Muscle of arm (tissue), 12 donors: ENCODE results near the gene PAM. TPM values are rescaled to one million over a fixed set of nuclear protein-coding genes. Genes with fewer than 3 reads are reported as not detected.

ENCODE experiments used
- DNase-seq: peaks from one replicate; pipeline ENCODE4 v3.0.0-alpha.2; 2013
- polyA plus RNA-seq, 12 donors: library from polyadenylated mRNA; unstranded; fragments of 120-200 nt; gene quantifications; one replicate each; pipeline ENCODE4 v1.2.1, GENCODE V29; 2013; ENCODE audit not compliant: insufficient read length in 12 of 12

The PAM gene
- polyA plus RNA-seq, 12 donors: 84.0 to 163 (median 131) TPM; not detected in 1

DNA sequence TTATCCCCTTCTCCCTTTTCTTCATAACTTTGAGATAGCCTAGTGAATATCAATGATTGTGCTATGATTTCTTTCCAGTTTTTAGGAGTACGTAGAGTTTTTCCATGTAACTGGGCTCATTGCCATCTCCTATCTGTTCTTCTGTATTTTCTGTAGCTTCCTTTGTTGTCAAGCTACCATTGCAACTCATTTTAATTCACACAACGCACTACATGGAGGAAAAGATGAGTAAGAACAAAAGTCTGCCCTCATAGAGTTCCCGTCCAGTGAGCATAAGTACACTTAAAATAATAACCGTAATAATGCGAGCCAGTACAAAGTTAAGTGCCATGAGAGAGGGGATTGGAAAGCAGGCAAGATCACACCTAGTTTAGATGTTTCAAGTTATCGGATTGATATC lies 177.7 kb downstream of the PAM start:
- no peak for DNase-seq

DNA sequence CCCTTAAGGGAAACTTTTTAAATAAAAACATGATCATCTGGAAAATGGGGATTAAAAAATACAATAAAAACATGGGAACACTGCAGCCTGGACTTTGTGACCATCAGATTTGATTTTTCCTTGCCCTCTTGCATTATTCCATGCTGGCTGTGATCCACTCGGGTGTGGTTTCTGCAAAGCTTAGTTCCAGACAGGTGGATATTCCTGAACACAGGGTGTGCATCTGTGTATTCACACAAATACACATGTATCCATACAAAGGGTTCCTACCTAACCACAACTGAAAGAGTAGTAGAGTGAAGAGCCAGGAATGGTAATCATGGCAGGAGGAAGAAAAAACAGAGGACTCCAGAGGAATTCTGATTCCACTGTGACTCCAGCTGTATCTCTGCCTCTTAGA lies 178.2 kb downstream of the PAM start:
- DNase-seq: no peak

DNA sequence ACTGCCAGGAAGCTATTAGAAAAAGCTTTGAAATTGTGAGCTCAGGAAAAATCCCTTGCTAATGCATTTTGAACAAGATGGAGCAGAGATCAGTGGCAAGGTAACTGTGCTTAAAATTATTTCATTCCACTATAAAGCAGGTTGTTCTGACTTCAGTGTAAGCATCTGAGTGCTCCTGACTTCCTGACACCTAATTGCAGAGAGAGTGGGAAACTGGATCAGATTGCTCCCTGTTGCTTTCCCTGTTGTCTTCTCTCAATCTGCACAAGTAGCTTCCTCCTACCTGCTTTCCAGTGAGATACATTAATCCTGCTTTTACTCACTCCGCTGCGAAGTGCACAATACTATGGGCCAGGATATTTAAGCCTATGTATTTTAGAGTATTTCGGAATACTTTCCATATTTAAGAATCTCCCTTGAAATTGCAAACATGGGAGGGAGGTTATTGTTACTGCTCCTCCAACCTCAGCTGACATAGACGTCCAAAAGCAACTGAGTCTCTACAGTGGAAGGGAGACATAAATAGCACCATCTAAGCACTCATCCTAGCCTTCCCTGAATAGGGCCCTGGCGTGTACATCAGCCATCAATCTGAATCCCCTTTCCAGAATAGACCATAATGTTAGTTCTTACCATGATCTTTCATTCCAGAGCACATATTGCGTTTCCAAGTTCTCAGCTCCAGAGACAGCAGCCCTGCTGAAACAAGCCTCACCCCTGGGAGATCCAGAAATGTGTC lies 178.8 kb downstream of the PAM start:
- no peak for DNase-seq

DNA sequence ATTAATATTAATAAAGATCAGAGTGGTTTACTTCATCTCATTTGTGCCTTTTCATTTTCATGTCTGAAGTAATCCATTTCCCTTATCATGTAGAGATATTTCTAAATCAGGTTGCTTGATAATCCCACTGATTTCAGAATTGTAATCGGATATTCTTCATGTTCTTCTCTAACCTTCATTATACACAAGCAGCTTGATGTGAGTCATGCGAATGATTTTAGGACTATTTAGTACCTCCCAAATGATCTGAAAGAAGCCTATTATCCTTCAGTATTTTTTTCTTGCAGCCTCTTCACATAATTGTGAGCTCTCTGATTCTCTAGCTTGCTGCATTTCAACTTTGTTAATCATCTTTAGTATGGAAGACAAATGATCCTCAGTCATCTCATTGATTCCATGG lies 182.8 kb downstream of the PAM start:
- DNase-seq: no peak

DNA sequence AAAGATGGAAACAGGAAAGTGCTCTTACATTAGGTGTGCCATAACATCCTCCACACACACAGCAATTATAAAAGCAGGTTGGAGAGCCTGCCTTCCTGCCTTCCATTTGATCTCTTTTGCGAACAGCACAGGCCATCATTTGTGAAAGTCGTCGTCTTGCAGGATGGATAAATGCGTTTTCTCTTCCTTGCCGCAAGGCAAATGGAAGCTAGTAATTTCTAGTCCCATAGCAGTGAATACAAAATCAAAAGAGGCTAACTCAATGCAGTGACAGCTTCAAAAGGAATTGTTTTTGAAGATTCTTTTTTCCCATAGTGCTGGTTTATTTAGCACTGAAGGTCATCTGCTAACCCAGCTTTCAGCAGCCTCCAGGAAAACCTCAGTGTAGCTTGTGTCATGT lies 186.0 kb downstream of the PAM start:
- DNase-seq: no peak

DNA sequence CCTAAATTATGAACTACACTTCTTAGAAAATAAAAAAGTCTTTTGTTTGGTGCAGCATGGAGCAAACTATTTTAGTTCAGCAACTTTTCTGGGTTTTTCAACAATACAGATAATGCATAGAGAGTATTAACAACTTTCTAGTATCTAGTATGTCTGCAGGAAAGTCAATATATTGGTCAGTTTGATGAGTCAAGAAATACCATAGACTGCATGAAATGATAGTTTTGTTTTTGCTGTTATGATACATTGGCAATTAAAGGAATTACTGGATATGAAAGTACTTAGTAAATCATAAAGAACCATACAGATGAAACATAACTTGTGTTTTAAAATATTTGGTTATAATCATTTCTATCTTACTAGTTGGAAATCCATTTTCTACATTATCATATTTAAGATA lies 191.3 kb downstream of the PAM start:
- DNase-seq: no peak

DNA sequence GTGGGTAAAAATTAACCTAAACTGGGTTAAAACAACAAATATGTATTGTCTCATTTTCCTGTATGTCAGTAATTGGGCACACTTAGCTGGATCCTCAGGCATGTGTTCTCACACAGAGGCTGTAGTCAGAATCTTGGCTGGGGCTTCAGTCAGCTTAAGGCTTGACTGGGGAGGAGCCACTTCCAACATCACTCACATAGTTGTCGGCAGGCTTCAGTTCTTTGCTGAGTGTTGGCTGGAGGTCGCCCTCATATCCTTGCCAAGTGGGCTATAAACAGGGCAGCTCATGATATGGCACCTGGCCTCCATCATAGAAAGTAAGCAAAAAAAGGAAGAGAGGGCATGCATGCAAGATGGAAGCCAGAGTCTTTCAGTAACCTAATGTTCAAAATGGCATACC lies 191.9 kb downstream of the PAM start:
- DNase-seq: no peak

DNA sequence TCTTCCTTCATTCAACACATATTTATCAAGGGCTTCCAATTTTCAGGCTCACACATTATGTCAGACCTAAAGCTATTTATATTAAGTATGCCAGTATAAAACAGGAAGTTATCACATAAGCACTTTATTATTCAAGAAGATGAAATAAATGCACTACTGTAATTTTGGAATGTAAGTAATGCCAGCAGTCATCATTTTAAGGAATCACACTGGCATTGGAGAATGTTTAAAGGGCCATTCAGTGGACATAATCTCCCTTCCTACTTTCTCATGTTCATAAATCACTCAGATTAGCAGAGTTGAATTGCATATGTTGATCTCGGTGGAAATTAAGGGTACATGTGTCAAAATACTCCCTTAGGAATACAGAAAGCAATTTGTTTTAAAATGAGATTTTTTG lies 200.4 kb downstream of the PAM start:
- DNase-seq: no peak

DNA sequence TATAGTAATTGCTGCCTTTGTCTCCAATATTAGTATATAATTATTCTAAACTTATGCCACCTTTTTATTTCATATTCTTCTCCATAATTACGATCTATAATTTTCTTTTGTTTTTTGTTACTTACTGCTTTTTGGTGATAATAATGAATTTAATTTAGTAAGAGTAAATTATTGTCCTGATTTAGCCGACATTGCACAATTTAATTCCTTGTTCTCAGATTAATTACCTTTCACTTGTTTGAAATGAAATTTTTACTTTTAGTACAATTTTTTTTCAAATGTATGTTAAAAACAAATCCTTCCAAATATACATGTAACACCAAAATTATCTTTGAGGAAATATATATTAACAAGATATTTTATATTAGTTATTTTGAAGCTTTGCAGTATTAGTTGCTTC lies 201.5 kb downstream of the PAM start:
- no peak for DNase-seq

DNA sequence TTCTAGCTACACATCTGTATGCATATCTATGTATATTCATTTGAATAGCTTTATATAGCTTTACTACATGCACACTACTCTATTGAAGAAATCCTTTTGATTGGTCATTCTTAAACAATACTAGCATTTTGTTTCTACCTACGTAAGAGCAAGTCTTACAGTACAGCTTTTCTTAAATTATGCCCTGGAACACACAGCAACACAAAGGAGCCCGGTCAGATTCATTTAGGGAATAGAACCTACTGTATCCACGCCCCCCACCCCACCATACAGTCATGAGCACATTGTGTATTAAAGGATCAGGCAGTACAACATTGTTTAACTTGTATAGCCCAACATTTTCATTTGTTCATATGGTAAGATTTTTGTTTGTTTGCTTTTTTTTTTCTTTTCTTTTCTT lies 202.0 kb downstream of the PAM start:
- DNase-seq: no peak

DNA sequence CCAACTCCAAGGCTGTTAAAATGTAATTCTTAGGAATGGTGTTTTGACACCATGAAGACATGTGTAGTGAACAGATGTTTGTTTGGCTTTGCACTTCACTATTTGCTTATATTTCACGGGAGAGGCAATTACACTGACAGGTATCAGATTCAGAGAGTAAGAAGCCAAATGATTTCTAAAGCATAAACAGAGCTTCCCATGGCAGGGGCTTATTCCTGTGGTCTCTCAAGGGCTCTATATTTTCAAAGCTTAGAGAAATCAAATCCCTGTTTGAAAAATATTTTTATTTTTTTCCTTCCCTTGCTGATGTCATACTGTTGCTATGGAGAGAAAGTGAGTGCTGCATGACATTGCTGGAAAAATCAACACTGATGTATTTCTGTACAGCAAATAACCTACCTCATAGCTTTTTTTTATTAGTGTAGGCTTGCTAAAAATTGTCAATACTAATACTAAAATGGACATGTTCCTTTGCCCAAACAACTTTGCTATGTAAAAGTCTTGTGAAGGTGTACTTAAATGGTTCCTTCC lies 203.4 kb downstream of the PAM start:
- DNase-seq: no peak

DNA sequence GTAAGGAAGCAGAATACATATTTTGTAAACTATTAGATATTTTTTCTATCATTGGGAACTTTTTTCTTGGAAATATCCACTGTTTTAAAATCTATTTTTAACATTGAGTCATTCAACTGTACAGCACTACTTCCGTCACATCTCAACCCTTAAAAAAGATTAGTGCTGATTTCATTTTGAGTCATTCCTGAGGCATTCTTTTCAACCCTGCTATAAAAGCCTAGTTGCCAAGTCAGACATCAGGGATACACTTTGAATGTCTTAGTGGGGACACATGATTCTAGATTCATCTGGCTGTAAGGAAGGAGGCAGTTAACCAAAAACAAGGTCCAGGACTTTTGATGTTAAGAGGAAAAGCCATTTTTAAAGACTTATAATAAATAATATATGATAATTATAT lies 203.9 kb downstream of the PAM start:
- DNase-seq: no peak

DNA sequence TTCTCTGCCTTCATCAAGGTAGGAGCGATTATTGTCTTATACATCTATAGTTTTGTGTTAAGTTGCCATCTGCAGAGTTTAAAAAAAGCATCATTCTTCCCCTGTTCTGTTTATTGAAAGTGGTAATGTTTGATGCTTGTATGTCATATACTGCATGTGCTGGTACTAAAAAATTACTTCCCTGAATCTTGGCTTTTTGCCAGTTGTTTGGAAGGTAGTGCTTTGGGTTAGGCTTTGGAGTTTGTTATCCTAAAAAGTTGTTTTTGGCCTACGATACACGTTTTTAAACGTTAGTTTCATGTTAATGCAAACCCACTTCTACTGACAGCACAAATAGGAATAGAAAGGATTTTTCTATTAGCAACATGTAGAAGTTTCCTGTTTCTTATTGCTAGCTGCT lies 206.6 kb downstream of the PAM start:
- no peak for DNase-seq

DNA sequence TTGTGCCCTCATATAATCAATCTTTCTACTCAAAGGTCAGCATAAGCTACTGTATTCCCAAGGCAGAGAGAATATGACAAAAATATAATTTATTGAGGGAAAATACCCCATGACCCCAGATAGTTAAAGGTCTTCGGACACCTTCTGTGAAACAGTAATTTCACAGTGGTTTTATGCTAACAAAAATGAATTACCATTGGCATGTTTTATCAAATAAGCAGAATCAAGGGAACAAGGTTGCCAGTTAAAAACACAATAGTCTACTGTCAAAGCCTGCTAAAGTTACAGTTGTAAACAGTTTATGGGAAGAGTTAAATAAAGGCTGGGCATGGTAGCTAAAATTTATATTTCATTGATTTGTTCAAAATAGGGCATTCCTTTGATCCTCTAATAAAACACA lies 210.5 kb downstream of the PAM start:
- DNase-seq: no peak

DNA sequence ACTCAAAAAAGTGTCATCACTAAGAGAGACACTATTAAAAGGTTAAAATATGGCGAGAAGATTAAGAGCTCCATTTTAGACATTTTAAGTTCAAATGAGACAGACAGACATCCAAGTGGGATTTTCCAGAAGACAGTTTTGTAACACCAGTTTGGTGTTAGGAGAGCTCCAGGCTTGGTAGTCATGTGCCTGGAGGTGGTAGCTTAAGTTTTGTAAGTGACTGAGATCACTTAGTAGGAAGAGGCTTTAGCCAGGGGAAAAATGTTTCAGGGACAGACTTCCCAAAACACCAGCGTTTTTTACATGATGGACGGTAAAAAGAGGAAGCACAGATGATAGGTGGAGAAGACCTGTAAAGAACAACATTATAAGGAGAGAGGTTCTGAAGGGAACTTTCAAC lies 214.5 kb downstream of the PAM start:
- no peak for DNase-seq

DNA sequence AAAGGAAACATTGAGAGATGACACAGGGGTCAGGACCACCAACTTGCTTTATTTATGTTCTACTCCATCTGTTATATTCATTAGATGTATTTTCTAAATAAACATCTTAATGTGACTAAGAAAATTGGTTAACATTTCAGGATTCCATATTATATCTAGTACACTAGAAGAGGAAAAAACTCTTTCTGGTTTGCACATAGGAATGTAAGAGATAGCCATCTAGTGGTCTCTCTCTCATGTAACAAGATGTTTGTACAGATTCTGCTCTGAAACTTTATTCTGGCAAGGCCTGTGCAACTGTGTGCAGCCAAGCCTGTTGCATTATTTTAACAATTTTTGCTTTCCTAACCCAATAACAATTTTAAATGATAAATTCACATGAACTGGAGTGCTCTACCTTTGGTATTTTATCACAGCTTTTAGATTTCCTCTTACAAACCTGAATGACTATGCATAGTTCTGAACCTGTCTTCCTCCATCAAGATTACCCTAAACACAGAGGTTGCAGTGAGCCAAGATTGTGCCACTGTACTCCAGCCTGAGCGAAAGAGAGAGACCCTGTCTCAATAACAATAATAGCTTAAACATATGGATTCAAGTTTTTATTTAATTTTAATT lies 216.7 kb downstream of the PAM start:
- peak; percentile 38 for DNase-seq

DNA sequence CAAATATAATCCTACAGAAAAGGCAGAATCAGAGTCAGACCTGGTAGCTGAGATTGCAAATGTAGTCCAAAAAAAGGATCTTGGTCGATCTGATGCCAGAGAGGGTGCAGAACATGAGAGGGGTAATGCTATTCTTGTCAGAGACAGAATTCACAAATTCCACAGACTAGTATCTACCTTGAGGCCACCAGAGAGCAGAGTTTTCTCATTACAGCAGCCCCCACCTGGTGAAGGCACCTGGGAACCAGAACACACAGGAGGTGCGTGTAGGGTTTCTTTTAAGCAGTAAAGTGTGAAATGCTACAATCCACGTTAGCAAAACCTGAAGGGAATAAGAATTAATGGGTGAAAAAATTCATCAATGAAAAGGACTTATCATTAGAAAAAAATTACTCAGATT lies 219.1 kb downstream of the PAM start:
- DNase-seq: no peak

DNA sequence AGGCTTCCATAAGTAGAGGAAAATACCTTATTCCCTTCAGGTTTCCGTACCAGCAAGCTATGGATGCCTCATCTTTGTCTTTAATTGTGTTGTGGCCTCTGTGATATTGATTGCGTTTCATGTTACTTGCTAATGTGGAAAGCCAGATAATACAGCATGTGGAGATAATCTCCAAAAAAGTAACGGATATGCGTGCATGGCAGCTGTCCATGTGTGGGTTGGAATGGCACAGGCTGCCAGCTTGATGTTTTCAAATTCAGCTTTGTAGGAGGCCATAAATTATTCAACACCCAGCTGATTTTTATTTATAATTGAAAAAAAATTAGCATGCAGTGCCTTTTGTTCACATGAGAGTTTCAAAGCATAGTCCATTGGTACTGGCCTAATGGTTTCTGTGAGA lies 219.9 kb downstream of the PAM start:
- DNase-seq: no peak

DNA sequence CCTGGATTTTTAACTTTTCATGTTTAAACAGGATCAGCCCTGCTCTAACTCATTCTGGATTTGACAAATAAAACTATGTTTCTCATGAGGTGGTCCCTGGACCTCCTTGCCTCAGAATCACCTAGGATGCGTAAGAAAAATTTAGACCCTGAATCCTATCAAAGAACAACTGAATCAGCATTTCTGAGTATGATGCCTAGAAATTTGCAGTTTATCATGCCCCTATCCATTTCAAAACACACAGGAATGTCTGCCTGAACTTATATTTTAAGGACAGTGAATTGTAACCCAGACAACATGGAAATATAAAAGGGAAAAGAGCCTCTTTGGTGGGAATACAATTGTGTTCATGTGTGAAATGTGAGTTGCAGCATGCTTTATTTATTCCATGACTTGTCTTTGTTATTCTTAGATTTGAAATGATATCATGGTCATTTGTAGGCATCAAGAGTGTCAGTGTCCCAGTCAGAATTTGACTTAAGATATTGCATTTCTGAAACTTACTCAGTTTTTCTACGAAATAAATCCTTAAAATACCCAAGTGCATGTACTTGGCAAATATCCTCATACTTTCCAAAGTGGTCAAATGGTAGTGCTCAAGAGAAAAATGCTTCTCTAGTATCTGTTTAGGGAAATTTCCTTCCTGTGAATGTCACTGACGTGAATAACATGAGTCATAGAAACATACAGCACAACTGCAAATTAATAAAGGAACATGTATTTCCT lies 220.5 kb downstream of the PAM start:
- DNase-seq: no peak

DNA sequence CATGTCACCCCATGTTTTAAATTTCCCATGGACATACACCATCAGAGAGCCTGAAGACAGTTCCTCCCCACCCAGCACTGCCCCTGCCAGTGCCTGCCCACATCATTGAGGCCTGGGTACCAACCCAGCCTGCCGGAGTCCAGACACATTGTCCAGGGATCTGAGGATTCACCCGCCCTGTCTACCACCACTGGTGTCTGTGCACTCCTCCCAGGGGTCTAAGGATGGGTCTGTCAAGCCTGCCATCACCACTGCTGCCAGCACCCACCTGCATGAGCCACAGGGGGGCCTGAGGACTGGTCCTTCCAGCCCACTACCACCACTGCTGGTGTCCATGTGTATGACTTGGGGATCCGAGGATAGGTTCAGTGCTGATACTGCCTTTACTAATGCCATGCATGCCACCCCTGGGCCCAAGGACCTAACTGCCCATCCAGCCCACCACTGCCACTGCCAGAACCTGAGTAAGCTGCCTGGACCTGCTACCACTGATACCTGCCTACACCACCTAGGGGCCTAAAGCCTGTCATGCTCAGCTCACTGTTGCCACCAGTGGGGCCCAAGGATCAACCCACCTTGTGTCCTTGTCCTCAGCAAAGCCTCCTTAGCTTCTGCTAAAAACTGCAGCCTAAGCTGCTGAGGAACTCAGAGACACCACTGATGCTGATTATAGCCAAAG lies 227.0 kb downstream of the PAM start:
- DNase-seq: no peak

DNA sequence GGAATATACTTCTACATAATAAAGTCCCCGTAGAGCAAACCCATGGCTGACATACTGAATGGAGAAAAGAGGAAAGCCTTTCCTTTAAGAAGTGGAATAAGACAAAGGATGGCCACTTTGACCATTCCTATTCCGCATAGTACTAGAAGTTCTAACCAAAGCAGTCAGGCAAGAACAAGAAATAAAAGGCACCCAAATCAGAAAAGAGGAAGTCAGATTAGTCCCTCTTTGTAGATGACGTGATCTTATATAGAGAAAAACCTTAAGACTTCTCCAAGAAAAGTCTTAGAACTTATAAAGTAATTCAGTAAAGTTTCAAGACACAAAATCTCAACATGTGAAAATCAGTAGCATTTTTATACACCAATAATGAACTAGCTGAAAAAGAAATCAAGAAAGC lies 231.0 kb downstream of the PAM start:
- no peak for DNase-seq

DNA sequence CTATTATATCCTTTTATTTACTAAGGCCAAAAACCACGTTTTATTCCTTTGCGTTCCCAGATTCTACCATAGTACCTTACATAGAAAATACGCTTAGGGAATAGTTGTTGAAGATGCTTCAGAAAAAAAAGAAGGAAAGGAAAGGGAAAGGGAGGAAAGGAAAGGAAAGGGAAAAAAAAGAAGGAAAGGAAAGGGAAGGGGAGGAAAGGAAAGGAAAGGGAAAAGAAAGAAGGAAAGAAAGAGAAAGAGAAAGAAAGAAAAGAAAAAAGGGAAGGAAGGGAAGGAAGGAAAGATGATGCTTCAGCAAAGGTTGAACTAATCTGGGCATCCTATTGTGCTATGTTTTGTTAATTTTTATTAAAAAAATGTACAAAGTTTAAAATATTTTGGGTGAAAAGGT lies 233.4 kb downstream of the PAM start:
- no peak for DNase-seq

DNA sequence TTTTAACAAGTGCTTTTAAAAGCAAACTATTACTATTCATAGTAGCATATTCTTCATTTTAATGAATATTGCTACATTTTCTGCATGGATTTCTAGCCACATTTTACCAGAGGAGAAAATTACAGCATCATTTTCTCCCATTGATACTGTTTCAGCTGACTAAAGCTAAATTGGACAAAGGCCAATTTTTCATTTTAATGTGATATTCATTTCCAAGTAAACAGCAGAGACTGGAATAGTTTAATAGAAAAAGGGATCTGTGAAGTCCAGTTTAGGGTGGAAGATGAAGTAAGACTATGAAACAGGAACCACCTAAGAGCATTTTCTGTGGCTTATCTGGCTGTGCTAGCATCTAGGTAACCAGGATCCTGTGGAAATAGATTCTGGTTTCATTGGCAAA lies 236.7 kb downstream of the PAM start:
- peak; percentile 21 for DNase-seq
